HG02943 (cell line): Measurements from ENCODE around the gene ZNF653.
"Not testable (repeated sequence)": the region's sequence is repeated elsewhere in the genome, so short reads cannot be mapped to it uniquely, and the experiment has no call there.

Experiments
- ATAC-seq: cut with Tn5 transposase; IDR thresholded peaks from one replicate; pipeline ENCODE4 v1.9.1; 2021; ENCODE audit warnings: mild to moderate bottlenecking, low read depth, moderate library complexity; ENCODE audit not compliant: unreplicated experiment

The ZNF653 gene

DNA sequence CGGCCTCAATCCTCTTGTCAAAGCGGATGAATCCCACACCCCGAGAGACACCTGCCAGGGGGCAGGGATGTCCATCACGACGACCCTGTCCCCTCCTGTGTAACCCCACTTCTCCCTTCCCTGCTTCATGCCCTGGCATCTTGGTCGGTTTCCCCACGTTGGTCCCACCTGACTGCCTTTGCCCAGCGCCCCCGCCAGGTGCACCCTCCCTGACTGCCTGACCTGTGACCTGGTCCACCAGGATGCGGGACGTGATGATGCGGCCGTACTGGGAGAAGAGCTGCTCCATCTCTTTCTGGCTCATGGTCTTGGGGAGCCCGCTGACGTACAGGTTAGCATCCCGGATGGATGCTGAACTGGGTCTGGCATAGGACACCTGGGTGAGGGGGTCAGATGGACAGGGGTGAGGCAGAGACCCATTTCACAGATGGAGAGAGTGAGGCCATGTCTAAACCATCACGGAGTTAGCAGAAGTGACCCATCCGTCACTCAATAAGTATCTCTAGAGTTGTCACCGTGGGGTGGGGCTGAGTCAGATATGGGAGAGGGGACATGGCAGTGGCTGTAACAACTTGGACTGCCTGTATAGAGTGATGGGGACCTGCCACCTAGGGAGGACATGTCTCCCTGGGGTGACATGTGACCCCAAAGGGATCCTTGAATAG is 47.3 kb downstream of the ZNF653 start:
- no peak for ATAC-seq

DNA sequence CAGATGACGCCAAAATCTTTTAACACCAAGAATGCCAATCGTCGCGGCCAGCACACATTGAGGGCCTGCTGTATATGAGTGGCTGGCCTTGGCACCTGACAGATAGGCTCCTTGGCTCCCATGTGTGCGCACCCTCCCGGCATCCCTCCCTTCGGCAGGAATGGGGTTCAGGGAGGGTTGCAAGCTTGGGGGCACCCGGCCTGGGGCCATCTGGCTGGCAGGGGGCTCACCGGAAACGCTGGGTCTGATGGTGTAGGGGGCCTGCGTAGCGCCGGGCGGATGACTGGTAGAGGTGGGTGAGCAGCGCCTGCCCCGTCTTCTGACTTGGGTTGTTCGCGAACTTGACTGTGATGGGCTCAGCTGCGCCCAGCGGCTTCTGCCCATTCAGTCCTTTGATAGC is 47.8 kb downstream of the ZNF653 start:
- no peak for ATAC-seq

DNA sequence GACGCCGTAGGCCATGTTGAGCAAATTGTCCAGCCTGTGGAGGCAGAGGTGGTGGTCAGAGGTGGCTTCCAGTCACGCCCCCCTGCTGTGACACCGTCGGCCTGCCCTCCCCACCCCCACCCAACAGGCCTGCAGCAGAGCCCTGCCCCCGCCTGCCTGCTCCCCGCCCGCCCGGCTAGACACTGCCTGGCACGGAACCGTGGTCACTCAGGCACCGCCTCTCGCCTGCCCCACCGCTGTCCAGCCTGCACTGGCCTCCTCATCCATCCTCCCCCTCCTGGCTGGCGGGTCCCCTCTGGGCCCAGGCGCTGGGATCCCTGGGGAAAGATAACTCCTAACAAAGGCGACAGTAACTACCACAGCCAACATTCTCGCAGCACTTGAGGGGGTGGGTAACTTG is 48.5 kb downstream of the ZNF653 start:
- no peak for ATAC-seq

DNA sequence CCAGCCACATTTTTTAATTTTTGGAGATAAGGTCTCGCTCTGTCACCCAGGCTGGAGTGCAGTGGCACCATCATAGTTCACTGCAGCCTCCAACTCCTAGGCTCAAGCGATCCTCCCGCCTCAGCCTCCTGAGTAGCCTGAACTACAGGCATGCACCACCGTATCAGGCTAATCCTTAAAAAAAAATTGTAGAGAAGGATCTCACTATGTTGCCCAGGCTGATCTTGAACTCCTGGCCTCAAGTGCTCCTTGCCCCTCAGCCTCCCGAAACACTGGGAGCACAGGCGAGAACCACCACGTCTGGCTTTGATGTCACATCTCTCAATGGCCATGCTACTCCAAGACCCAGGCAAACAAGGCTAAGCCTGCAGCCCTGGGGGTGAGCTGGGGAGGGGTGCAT is 49.0 kb downstream of the ZNF653 start:
- no peak for ATAC-seq

DNA sequence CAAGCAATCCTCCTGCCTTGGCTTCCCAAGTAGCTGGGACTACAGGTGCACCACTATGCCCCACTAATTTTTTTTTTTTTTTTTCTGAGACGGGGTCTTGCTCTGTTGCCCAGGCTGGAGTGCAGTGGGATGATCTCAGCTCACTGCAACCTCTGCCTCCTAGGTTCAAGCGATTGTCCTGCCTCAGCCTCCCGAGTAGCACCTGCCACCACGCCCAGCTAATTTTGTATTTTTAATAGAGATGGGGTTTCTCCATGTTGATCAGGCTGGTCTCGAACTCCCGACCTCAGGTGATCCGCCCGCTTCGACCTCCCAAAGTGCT is 50.4 kb downstream of the ZNF653 start:
- not testable (repeated sequence) for ATAC-seq

DNA sequence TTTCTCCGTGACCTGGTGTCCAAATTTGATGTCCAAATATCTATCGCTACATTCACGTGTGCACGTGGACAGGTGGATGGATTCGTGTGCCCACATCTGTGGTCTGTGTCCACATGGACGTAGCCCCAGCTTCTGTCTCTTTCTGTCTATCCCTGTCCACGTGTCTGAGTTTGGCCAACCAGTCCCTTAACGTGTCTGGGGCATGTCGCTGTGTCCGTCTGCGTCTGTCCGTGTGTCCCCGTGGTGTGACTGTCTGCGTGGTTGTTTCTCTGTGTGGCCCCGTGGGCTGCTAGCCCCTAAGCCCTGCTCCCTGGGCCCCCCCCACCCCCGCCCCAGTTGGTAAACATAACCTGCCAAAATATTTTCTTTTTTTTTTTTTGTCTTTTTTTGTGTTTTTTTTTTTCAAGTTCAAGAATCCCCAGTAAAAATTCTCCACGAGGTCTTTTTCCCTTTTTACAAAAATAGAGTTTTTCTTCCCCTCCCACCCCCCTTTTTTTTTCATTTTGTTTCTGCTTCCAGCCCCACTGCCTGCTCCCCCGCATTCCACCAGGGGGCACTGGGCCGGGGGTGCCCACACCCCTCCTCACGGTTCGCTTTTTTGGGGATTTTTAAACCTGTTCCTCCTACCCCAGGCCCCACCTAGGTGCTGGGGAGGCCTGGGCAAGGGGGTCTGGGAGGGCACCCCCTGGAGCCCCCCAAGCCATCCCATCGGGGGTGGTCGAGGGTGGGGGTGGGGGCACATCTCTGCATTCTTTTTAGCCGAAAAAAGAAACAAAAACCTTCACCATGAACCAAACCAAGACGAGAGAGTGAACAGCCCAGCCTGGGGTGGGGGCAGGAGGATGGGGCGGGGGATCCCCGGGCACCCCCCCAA is 51.9 kb downstream of the ZNF653 start:
- ATAC-seq: no peak

DNA sequence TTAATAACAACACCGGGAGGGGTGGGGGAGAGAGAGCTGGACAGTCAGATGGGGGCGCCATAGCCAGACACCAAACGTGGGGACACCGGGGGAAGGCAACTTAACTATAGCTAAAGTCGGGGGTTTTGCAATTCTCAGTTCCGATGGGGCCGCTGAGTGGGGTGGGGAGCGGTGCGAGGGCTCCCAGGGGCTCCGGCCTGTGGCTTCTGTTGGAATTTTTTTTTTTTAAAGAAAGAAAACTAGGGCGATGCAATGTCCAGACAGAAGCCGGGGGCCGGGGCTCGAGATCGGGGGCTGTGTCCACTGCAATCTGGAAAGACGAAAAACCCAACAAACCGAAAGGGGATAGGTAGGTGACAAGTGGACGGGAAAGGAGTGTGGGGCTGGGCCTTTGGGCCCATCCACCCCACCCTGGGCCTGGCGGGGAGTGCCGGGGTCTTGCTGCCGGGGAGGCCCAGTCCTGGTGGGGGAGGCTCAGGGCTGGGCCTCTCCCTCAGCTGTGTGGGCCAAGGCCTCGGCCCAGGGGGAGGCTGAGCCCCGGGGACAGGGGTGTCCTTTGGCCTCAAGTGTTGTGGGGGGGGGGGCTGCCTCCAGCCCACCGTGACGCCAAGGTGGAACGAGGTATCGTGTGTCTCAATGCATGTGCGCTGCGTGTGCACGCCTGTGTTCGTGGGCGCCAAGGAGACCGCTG is 52.9 kb downstream of the ZNF653 start:
- ATAC-seq: no peak

DNA sequence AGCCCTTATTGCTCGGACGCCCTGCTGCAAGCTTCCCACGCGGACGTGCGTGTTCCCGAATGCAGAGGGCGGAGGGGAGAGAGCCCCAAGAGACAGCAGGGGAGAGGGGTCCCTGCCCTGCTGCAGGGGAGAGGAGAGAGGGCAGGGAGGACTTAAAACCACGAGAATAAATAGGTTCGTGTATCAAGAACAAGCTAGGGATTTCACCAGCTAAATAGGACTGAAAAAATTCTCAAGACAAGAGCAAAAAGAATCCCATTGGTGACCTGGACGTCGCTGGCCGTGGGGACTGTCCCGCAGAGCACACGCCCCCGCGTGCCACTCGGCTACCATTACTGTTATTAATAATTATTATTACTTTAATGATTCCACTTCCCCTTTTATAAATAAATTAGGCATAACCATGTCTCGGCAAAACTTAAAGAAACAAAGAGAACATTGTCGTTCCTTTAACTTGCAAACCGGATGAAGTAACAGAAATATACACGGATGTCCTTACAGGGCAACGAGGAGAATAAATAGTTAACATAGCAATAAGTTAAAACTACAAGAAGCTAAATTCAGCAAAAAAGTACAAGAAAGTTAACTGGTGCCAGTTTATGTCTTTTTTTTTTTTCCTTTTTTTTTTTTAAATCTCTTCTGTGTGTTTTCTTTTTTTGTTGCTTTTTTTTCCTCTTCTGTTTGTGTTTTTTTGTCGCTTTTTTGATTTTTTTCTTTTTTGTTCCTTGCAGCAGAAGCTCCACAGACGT is 53.6 kb downstream of the ZNF653 start:
- no peak for ATAC-seq

DNA sequence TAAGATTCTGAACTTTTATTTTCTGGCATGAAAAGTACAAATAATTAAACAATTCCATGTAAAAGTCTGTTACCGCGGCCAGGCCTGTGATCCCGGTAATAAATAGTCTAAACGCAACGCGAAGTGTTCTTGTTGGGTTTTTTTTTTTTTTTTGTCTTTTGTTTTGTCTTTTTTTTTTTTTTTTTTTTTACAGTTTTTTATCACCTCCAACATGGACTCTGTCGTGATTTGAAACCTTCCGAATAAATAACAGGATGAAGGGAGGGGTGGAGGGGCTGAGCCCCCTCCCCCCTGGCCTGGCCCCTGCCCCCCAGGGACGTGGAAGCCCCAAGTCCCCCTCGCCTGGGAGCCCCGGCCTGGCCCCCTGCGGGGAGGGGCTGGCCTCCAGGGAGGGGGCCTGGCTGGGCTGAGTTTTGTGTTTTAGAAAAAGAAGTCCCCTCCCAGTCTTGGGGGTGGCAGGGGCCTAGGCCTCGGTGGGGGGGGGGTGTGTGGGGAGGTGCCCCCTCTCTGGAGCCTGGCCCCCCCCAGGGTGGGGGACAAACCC is 54.2 kb downstream of the ZNF653 start:
- ATAC-seq: no peak

DNA sequence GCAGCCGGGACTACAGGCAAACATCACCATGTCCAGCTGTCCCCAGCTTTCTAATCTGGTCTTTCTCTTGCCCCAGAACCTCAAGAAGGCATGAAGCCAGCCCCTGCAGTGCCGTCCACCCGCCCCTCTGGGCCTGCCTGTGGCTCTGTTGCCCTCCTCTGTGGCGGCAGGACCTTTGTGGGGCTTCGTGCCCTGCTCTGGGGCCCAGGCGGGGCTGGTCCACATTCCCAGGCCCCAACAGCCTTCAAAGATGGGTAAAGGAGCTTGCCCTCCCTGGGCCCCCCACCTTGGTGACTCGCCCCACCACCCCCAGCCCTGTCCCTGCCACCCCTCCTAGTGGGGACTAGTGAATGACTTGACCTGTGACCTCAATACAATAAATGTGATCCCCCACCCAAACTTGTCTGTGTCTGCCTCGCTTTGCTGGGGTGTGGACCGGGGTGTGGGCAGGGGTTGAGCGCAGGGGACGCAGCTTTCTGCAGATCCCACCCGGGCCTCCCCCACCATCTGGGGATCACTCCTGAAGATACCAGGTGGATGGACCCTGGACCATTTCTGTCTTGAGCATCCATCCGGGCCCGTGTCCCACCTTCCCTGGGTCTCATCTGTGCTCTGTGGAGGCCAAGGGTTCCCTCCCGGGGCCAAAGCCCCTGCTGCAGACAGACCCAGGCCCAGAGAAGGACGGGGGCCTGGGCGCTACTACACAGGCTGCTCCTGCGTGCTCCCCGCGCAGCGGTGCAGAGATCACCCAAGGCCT is 54.9 kb downstream of the ZNF653 start:
- no peak for ATAC-seq

DNA sequence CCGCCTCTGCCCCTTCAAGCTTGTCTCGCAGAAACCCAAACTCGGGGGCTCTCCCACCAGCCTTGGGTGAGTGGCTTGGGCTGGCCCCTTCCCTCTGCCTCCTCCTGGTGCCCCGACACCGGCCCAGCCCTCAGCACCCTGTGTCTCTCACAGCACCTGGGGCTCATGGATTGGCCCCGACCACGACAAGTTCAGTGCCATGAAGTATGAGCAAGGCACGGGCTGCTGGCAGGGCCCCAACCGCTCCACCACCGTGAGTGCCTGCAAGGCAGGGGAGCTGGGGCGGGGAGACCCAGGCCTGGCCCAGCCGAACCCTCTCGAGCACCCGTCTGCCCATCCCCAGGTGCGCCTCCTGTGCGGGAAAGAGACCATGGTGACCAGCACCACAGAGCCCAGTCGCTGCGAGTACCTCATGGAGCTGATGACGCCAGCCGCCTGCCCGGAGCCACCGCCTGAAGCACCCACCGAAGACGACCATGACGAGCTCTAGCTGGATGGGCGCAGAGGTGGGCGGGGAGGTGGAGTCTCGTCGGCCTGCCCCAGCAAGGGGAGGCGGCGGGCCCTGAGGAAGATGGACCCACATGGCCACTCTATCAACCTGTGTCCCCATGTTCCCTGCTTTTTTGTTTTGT is 56.6 kb downstream of the ZNF653 start:
- ATAC-seq: no peak

DNA sequence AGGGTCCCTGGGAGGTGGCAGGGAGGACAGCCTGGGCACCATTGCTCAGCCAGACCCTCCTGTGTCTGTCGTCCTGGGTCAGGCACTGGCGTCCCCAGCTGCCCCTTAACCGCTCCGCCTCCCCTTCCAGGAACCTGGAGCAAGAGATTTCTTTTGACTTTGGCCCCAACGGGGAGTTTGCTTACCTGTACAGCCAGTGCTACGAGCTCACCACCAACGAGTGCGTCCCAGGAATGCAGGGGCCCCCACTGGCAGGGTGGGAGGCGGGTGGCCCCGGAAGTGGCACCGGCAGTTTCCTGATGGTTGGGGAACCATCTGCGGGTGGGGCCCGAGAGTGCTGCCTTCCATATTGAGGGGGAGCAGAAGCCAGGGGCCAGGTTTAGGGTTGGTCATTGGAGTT is 57.2 kb downstream of the ZNF653 start:
- no peak for ATAC-seq

DNA sequence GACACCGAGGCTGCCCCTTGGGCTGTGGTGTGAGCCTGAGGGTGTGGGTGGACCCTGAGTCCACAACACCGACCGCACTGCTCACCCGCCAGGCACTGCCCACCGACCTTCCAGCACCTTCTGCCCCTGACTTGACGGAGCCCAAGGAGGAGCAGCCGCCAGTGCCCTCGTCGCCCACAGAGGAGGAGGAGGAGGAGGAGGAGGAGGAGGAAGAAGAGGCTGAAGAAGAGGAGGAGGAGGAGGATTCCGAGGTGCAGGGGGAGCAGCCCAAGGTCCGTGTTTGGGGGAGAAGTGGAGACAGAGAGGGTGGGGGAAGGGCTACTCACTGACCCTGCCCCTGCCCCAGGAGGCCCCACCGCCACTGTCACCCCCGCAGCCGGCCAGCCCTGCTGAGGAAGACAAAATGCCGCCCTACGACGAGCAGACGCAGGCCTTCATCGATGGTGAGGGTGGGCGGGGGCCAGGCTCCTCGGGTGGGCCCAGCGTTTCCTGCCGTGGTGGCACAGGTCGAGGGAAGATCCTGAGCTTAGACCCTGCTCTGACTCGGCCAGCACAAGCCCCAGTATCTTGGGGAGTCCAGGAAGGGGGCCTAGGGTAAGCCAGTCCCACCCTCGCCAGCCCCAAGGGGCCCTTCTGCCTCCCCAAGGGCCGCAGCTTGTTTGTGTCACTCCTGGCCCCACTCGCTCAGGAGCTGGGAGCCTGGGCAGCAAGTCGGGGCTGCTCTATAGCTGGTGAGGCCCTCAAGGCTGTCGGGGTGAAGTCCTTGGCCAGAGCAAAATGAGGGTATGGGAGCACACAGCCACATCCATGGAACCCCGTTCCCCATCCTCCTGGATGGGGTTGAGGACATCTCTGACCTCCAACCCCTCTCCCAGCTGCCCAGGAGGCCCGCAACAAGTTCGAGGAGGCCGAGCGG is 58.0 kb downstream of the ZNF653 start:
- ATAC-seq: no peak

DNA sequence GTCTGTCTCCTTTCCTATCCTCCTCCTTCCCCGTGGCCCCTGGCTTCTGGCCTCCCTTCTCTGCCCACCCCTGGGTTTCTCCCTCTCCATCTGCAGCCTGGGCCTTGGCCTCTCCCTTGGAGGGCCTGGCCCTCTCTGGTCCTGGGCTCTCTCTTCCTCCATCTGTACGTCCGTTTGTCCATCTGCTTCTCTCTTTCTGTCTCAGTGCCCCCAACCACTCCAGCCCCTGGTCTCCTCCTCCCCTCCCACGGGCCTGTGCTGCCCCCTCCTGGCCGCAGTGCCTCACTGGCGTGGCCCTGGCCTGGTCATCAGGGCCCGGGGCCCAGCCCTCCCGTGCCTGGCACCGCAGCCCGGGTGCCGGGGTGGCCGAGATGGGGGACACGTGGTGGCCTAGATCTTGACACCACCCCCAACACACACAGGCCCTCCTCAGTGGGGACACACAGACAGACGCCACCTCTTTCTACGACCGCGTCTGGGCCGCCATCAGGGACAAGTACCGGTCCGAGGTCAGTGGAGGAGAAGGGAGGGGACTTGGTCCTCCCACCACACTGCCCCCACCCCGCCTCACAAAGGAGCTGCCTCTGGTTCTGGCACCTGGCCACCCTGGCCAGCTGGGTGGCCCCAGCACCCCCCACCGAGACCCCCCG is 58.9 kb downstream of the ZNF653 start:
- no peak for ATAC-seq

DNA sequence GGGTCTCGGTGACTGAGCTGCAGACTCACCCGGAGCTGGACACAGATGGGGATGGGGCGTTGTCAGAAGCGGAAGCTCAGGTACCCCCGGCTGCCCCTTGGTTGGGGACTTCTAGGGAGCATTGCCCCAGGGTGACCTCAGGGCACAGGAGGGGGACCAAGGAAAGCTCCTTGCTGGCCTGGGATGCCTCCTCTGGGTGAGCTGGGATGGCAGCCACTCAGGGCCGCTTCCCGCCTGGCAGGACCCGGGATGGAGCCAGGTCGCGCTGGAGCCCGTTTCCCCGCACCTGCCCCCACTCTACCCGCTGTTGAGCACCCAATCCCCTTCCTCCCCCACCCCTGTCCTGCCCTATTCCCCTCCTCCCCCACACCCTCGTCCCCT is 59.4 kb downstream of the ZNF653 start:
- ATAC-seq: no peak

DNA sequence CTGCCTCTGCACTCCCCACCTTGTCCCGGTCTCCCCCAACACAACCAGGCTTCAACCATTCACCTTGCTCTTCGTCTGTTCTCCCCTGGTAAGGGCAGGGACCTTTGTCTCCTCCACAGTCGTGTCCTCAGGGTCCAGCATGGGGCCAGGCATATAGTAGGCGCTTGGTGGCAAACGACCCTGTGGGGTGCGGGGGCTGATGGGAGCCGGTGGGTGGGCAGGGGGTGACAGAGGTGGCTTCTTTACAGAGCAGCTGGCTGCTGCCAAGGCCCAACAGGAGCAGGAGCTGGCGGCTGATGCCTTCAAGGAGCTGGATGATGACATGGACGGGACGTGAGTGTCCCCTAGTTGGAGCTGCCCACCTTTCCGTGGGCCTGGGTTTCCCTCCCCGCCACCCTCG is 60.5 kb downstream of the ZNF653 start:
- ATAC-seq: no peak

DNA sequence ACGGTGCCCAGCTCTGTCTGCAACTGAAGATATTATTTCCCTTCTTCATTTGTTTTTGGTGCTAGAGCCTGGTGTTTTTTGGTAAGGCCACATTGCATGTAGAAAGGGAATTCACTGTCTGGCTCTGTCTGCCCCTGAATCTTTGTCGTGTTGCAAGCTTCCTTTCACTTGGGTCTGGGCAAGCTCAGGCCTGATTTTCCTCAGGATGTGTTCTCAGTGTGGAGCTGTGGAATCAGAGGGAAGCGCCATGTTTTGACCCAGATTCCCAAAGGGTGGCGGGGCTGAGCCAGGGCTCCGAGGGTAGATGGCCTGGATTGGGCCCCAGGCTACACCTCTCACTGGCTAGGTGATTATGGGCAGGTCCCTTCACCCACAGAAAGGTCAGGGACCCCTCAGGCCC is 61.6 kb downstream of the ZNF653 start:
- no peak for ATAC-seq

DNA sequence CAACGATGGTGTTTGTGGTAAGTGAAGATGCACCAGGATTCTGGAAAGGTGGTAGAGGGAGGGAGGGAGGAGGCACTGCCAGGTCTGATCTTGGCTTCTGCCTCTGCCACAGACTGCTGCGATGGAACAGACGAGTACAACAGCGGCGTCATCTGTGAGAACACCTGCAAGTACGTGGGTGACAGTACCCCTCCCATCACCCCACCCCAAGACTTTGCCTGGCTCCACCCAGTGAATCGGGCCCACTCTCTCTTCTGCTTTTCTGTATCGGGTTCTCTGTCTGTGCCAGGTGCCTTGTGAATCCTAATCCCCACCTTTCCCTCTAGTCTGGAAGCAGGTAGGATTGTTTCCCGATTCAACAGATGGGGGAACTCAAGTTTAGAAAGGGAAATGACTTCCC is 67.7 kb downstream of the ZNF653 start:
- no peak for ATAC-seq
